HepG2 (cell line): ENCODE results near the gene MLANA. TPM values are rescaled to one million over a fixed set of nuclear protein-coding genes. Genes with fewer than 3 reads are reported as not detected.

ENCODE experiments used
- ARNT ChIP-seq: fragments of 450-650 bp; IDR thresholded peaks from 2 replicates; pipeline ENCODE4 v1.6.1; 2017
- ARNT2 ChIP-seq: sonication (generic); formaldehyde crosslinking; IDR thresholded peaks from 2 replicates; pipeline ENCODE4 v1.8.0; 2022; ENCODE audit warnings: mild to moderate bottlenecking, low read depth, missing genetic modification reagents, moderate library complexity
- CTCF ChIP-seq: sonication (generic); formaldehyde crosslinking; IDR thresholded peaks from 2 replicates; pipeline ENCODE4 v1.5.0; 2020; ENCODE audit warnings: mild to moderate bottlenecking, missing genetic modification reagents, moderate library complexity
- EZH2 ChIP-seq: conservative IDR thresholded peaks from 2 replicates; pipeline ENCODE4 v1.6.1; 2012; ENCODE audit warnings: mild to moderate bottlenecking, low read depth, low read length, moderate library complexity
- FOXO4 ChIP-seq: sonication (generic); formaldehyde crosslinking; conservative IDR thresholded peaks from 2 replicates; pipeline ENCODE4 v1.8.1; 2023; ENCODE audit warnings: missing genetic modification reagents
- HES4 ChIP-seq: sonication (generic); formaldehyde crosslinking; IDR thresholded peaks from 2 replicates; pipeline ENCODE4 v1.9.0; 2021; ENCODE audit warnings: mild to moderate bottlenecking, missing genetic modification reagents, borderline replicate concordance
- MAFF ChIP-seq: IDR thresholded peaks from 2 replicates; pipeline ENCODE4 v1.6.1; 2011; ENCODE audit warnings: low read depth, low read length, improper control_type of control experiment
- NR2F1 ChIP-seq, 2 experiments: fragments of 450-650 bp in 1 of 2; formaldehyde crosslinking in 1 of 2; IDR thresholded peaks; 2 replicates each; pipeline versions ENCODE4 v1.5.0 to v1.6.1; 2016 to 2020; ENCODE audit warnings: mild to moderate bottlenecking in 1 of 2, missing compliant biosample characterization in 1 of 2, missing genetic modification reagents in 1 of 2, moderate library complexity in 1 of 2
- PAF1 ChIP-seq: IDR thresholded peaks from 2 replicates; pipeline ENCODE4 v1.6.1; 2016; ENCODE audit warnings: missing genetic modification reagents, missing compliant biosample characterization
- POGZ ChIP-seq: sonication (generic); formaldehyde crosslinking; IDR thresholded peaks from 2 replicates; pipeline ENCODE4 v1.4.0; 2020; ENCODE audit warnings: mild to moderate bottlenecking, missing genetic modification reagents
- SMC3 ChIP-seq: IDR thresholded peaks from 2 replicates; pipeline ENCODE4 v1.6.1; 2011; ENCODE audit warnings: low read length, improper control_type of control experiment
- YEATS2 ChIP-seq: sonication (generic); formaldehyde crosslinking; IDR thresholded peaks from 2 replicates; pipeline ENCODE4 v1.4.0; 2020; ENCODE audit warnings: missing genetic modification reagents, borderline replicate concordance
- ZFP1 ChIP-seq: IDR thresholded peaks from 2 replicates; pipeline ENCODE4 v1.6.1; 2016
- ZKSCAN1 ChIP-seq: fragments of 150-350 bp; IDR thresholded peaks from 2 replicates; pipeline ENCODE4 v1.6.1; 2014; ENCODE audit warnings: low read length
- ZNF160 ChIP-seq: sonication (generic); formaldehyde crosslinking; IDR thresholded peaks from 2 replicates; pipeline ENCODE4 v1.8.0; 2022; ENCODE audit warnings: mild to moderate bottlenecking, inconsistent platforms, missing genetic modification reagents
- ZNF230 ChIP-seq: sonication (generic); formaldehyde crosslinking; IDR thresholded peaks from 2 replicates; pipeline ENCODE4 v1.4.0; 2020; ENCODE audit warnings: mild to moderate bottlenecking, missing genetic modification reagents
- ZNF34 ChIP-seq: sonication (generic); formaldehyde crosslinking; IDR thresholded peaks from 2 replicates; pipeline ENCODE4 v1.4.0; 2020; ENCODE audit warnings: mild to moderate bottlenecking, missing genetic modification reagents, borderline replicate concordance
- polyA plus RNA-seq, 8 experiments: library from polyadenylated mRNA; depleted of rRNA in 3 of 8; stranded (reverse) in 7 of 8; unstranded in 1 of 8; fragments of >200 nt; fragmentation: Illumina TruSeq in 4 of 8; extraction: Trizol in 4 of 8; gene quantifications; 2 replicates each; pipeline versions ENCODE4 v1.2.1 to v1.2.3, GENCODE V29; 2011 to 2016; ENCODE audit warnings: low read depth in 4 of 8, missing spikeins in 1 of 8, mixed read lengths in 1 of 8; ENCODE audit not compliant: insufficient read depth in 1 of 8
- total RNA-seq, 5 experiments: library from RNA; depleted of rRNA; stranded (reverse); fragments of >200 nt; fragmentation: Illumina TruSeq; extraction: Trizol; gene quantifications; 2 replicates each; pipeline ENCODE4 v1.2.3, GENCODE V29; 2016; ENCODE audit warnings: low read depth in 1 of 5
- TF ChIP-seq, protein P1 (sequence below): sonication (generic); formaldehyde crosslinking; IDR thresholded peaks from 2 replicates; pipeline ENCODE4 v1.4.0; 2020; ENCODE audit warnings: mild to moderate bottlenecking, missing genetic modification reagents
- TF ChIP-seq, protein P2 (sequence below): IDR thresholded peaks from 2 replicates; pipeline ENCODE4 v1.6.1; 2012; ENCODE audit warnings: low read length, improper control_type of control experiment

The MLANA gene
- total and polyA plus RNA-seq, 2 of the 13 experiments (the other 11 are each of a cell fraction or from before 2014, with no cell fraction given), result 0.11 to 0.18 TPM

- TF ChIP-seq EZH2, result no peak
- no peak for TF ChIP-seq ZNF160 (CRISPR knock-in tag)
- TF ChIP-seq POGZ (CRISPR knock-in tag), result peak; percentile 72
- TF ChIP-seq FOXO4, result no peak
- TF ChIP-seq ARNT2, result no peak; the same call in 1 of the 2 replicates
- no peak for TF ChIP-seq ZNF34 (CRISPR knock-in tag)
- TF ChIP-seq ZKSCAN1, result no peak
- TF ChIP-seq MAFF, result no peak
- TF ChIP-seq ARNT, result no peak
- TF ChIP-seq ZFP1 (CRISPR knock-in tag), result no peak
- TF ChIP-seq, protein P1, sequence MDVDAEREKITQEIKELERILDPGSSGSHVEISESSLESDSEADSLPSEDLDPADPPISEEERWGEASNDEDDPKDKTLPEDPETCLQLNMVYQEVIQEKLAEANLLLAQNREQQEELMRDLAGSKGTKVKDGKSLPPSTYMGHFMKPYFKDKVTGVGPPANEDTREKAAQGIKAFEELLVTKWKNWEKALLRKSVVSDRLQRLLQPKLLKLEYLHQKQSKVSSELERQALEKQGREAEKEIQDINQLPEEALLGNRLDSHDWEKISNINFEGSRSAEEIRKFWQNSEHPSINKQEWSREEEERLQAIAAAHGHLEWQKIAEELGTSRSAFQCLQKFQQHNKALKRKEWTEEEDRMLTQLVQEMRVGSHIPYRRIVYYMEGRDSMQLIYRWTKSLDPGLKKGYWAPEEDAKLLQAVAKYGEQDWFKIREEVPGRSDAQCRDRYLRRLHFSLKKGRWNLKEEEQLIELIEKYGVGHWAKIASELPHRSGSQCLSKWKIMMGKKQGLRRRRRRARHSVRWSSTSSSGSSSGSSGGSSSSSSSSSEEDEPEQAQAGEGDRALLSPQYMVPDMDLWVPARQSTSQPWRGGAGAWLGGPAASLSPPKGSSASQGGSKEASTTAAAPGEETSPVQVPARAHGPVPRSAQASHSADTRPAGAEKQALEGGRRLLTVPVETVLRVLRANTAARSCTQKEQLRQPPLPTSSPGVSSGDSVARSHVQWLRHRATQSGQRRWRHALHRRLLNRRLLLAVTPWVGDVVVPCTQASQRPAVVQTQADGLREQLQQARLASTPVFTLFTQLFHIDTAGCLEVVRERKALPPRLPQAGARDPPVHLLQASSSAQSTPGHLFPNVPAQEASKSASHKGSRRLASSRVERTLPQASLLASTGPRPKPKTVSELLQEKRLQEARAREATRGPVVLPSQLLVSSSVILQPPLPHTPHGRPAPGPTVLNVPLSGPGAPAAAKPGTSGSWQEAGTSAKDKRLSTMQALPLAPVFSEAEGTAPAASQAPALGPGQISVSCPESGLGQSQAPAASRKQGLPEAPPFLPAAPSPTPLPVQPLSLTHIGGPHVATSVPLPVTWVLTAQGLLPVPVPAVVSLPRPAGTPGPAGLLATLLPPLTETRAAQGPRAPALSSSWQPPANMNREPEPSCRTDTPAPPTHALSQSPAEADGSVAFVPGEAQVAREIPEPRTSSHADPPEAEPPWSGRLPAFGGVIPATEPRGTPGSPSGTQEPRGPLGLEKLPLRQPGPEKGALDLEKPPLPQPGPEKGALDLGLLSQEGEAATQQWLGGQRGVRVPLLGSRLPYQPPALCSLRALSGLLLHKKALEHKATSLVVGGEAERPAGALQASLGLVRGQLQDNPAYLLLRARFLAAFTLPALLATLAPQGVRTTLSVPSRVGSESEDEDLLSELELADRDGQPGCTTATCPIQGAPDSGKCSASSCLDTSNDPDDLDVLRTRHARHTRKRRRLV (CRISPR knock-in tag), result no peak
- TF ChIP-seq, protein P2, sequence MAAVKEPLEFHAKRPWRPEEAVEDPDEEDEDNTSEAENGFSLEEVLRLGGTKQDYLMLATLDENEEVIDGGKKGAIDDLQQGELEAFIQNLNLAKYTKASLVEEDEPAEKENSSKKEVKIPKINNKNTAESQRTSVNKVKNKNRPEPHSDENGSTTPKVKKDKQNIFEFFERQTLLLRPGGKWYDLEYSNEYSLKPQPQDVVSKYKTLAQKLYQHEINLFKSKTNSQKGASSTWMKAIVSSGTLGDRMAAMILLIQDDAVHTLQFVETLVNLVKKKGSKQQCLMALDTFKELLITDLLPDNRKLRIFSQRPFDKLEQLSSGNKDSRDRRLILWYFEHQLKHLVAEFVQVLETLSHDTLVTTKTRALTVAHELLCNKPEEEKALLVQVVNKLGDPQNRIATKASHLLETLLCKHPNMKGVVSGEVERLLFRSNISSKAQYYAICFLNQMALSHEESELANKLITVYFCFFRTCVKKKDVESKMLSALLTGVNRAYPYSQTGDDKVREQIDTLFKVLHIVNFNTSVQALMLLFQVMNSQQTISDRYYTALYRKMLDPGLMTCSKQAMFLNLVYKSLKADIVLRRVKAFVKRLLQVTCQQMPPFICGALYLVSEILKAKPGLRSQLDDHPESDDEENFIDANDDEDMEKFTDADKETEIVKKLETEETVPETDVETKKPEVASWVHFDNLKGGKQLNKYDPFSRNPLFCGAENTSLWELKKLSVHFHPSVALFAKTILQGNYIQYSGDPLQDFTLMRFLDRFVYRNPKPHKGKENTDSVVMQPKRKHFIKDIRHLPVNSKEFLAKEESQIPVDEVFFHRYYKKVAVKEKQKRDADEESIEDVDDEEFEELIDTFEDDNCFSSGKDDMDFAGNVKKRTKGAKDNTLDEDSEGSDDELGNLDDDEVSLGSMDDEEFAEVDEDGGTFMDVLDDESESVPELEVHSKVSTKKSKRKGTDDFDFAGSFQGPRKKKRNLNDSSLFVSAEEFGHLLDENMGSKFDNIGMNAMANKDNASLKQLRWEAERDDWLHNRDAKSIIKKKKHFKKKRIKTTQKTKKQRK, result no peak
- peak; percentile 90 to 92 for TF ChIP-seq NR2F1 (CRISPR knock-in tag; IDR thresholded peaks at IDR 0.05)
- TF ChIP-seq PAF1 (CRISPR knock-in tag), result no peak
- peak; percentile 19; the same call in 1 of the 2 replicates for TF ChIP-seq SMC3
- TF ChIP-seq CTCF (CRISPR knock-in tag), result no peak; the same call in 1 of the 2 replicates
- no peak for TF ChIP-seq ZNF230
- TF ChIP-seq HES4 (CRISPR knock-in tag), result no peak
- peak; percentile 54; the same call in 1 of the 2 replicates for TF ChIP-seq YEATS2 (CRISPR knock-in tag)
These were observed 3.0 kb downstream of the MLANA start (continued) for GRCh38 chr9:5893591-5894236.
